Measurements from ENCODE around the gene ANKS1A. TPM values are rescaled to one million over a fixed set of nuclear protein-coding genes. Genes with fewer than 3 reads are reported as not detected.

The ANKS1A gene
- total RNA-seq, 1 experiment from 2014 or later, result 26.5 TPM

- Histone ChIP-seq H2BK20ac (ENCODE audit: low read depth, low read length, poor library complexity, severe bottlenecking) (no peak overlapping the region), H3K23ac (ENCODE audit: insufficient read length, low read depth, low read length) (no peak overlapping the region), H2BK12ac (ENCODE audit: insufficient read length, low read depth, low read length) (no peak overlapping the region), H3K4ac (ENCODE audit: low read depth, low read length) (no peak overlapping the region), H3K79me2 (ENCODE audit: insufficient read depth, low read length) (no peaks in the 10 kb centered on the region), H2BK15ac (ENCODE audit: low read depth, low read length) (no peak overlapping the region), H3K4me1 (ENCODE audit: insufficient read depth, low read length) (peaks cover 8% of the 10 kb centered on the region; the same call in 1 of the 2 replicates), H4K91ac (ENCODE audit: insufficient read length, low read depth, low read length) (no peak overlapping the region), H3K23me2 (ENCODE audit: insufficient read length, low read depth, low read length, poor library complexity, severe bottlenecking) (no peaks in the 10 kb centered on the region), H4K5ac (ENCODE audit: insufficient read length, low read depth, low read length) (no peak overlapping the region), H2BK120ac (ENCODE audit: low read depth, low read length, poor library complexity, severe bottlenecking) (no peak overlapping the region), H2AFZ (ENCODE audit: low read length) (no peak overlapping the region), H3T11ph (ENCODE audit: low read length) (no peak overlapping the region), H4K8ac (replicated peaks; ENCODE audit: insufficient read length, low read depth, low read length) (no peak overlapping the region), H3K79me1 (ENCODE audit: insufficient read depth, low read depth, low read length, poor library complexity, severe bottlenecking) (no peaks in the 10 kb centered on the region), H3K9me3 (ENCODE audit: control insufficient read depth, low read depth, low read length) (no peaks in the 10 kb centered on the region), H3K27me3 (ENCODE audit: insufficient read depth, low read length) (no peaks in the 10 kb centered on the region), H2BK5ac (ENCODE audit: insufficient read length, low read length) (no peak overlapping the region), H3K9ac (ENCODE audit: extremely low read depth, insufficient read length, low read length) (no peak overlapping the region), H3K4me2 (ENCODE audit: insufficient read depth, insufficient read length, low read length) (no peak overlapping the region), H3K18ac (ENCODE audit: insufficient read length, low read depth, low read length) (no peak overlapping the region), H3K27ac (ENCODE audit: insufficient read length, low read depth, low read length) (no peak overlapping the region), H3K56ac (ENCODE audit: insufficient read length, low read depth, low read length) (no peak overlapping the region), H2AK5ac (ENCODE audit: insufficient read length, low read length) (no peak overlapping the region), H4K20me1 (ENCODE audit: control insufficient read depth, insufficient read depth, insufficient read length) (no peaks in the 10 kb centered on the region), H3K14ac (ENCODE audit: insufficient read depth, low read length) (no peak overlapping the region)
- Mint-ChIP-seq H3K27me3 (ENCODE audit: low read depth) (no peaks in the 10 kb centered on the region), H3K27ac (peak overlapping the region in 2 of 3 experiments; percentile 34 to 82; a peak in 3 of 7 replicates), H3K4me3 (no peak overlapping the region), H3K4me1 (peaks cover 36 to 43% of the 10 kb centered on the region in 2 experiments), H3K36me3 (ENCODE audit: insufficient read depth in 1 of 3, low read depth in 3 of 3) (peaks cover 0 to 1% (median 0%) of the 10 kb centered on the region in 3 experiments; a peak in 1 of 7 replicates), H3K9me3 (no peaks in the 10 kb centered on the region; a peak in 2 of 5 replicates)
- DNase-seq, result no peak
- TF ChIP-seq, protein P1, sequence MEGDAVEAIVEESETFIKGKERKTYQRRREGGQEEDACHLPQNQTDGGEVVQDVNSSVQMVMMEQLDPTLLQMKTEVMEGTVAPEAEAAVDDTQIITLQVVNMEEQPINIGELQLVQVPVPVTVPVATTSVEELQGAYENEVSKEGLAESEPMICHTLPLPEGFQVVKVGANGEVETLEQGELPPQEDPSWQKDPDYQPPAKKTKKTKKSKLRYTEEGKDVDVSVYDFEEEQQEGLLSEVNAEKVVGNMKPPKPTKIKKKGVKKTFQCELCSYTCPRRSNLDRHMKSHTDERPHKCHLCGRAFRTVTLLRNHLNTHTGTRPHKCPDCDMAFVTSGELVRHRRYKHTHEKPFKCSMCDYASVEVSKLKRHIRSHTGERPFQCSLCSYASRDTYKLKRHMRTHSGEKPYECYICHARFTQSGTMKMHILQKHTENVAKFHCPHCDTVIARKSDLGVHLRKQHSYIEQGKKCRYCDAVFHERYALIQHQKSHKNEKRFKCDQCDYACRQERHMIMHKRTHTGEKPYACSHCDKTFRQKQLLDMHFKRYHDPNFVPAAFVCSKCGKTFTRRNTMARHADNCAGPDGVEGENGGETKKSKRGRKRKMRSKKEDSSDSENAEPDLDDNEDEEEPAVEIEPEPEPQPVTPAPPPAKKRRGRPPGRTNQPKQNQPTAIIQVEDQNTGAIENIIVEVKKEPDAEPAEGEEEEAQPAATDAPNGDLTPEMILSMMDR (conservative IDR thresholded peaks at IDR 0.05), result no peak
- no CpG with 5 or more reads among the region's 4 CpGs for WGBS (ENCODE audit: extremely low coverage, insufficient read length, low lambda C conversion rate)
These were observed 207.2 kb downstream of the ANKS1A start for GRCh38 chr6:35096129-35096862.

All from H9 (cell line).